Neural progenitor cell (in vitro differentiated cells): ENCODE measurements around the gene AGXT. TPM values are rescaled to one million over a fixed set of nuclear protein-coding genes. Genes with fewer than 3 reads are reported as not detected.
A peak's percentile ranks its signal among the peaks of the same experiment; 100 is the strongest.

Experiments
- DNase-seq: peaks from one replicate; pipeline ENCODE4 v3.0.0-alpha.2; 2016; ENCODE audit warnings: low spot score
- H2AFZ ChIP-seq: fragments of 200-600 bp; sonication (generic); replicated peaks from 2 replicates; pipeline ENCODE4 v1.6.1; 2016; ENCODE audit warnings: antibody characterized with exemption
- H3F3A ChIP-seq: fragments of 200-600 bp; sonication (generic); 2 replicates; pipeline ENCODE4 v1.6.1; 2016; ENCODE audit warnings: antibody characterized with exemption, low read depth
- H3K27ac ChIP-seq: fragments of 200-600 bp; sonication (generic); 2 replicates; pipeline ENCODE4 v1.5.1; 2016; ENCODE audit warnings: mild to moderate bottlenecking
- H3K27me3 ChIP-seq: fragments of 200-600 bp; sonication (generic); 2 replicates; pipeline ENCODE4 v1.6.1; 2016; ENCODE audit warnings: mild to moderate bottlenecking, moderate library complexity
- H3K36me3 ChIP-seq: fragments of 200-600 bp; sonication (generic); 2 replicates; pipeline ENCODE4 v1.5.1; 2016
- H3K4me1 ChIP-seq: fragments of 200-600 bp; sonication (generic); 2 replicates; pipeline ENCODE4 v1.6.1; 2016; ENCODE audit warnings: mixed run types
- H3K4me2 ChIP-seq: fragments of 200-600 bp; sonication (generic); 2 replicates; pipeline ENCODE4 v1.6.1; 2016
- H3K4me3 ChIP-seq: fragments of 200-600 bp; sonication (generic); 2 replicates; pipeline ENCODE4 v1.5.1; 2016
- H3K79me2 ChIP-seq: fragments of 200-600 bp; sonication (generic); 2 replicates; pipeline ENCODE4 v1.6.1; 2016; ENCODE audit warnings: low read depth
- H3K9ac ChIP-seq: fragments of 200-600 bp; sonication (generic); 2 replicates; pipeline ENCODE4 v1.6.1; 2016
- H3K9me3 ChIP-seq: fragments of 200-600 bp; sonication (generic); 2 replicates; pipeline ENCODE4 v1.5.1; 2016; ENCODE audit warnings: low read depth
- H4K20me1 ChIP-seq: fragments of 200-600 bp; sonication (generic); 2 replicates; pipeline ENCODE4 v1.6.1; 2016; ENCODE audit warnings: low read depth
- H3K27ac Mint-ChIP-seq: 3 replicates; pipeline ENCODE4 v1.8.0; 2021; ENCODE audit warnings: mixed read lengths
- H3K27me3 Mint-ChIP-seq: 2 replicates; pipeline ENCODE4 v1.8.0; 2022; ENCODE audit warnings: low read depth, mild to moderate bottlenecking, inconsistent platforms, moderate library complexity, mixed read lengths; ENCODE audit not compliant: insufficient read depth
- H3K36me3 Mint-ChIP-seq: 3 replicates; pipeline ENCODE4 v1.8.0; 2021; ENCODE audit warnings: mixed read lengths
- H3K4me1 Mint-ChIP-seq: 3 replicates; pipeline ENCODE4 v1.8.0; 2021; ENCODE audit warnings: mixed read lengths
- H3K4me3 Mint-ChIP-seq: 3 replicates; pipeline ENCODE4 v1.8.0; 2021; ENCODE audit warnings: mild to moderate bottlenecking, moderate library complexity, mixed read lengths
- H3K9me3 Mint-ChIP-seq: 3 replicates; pipeline ENCODE4 v1.8.0; 2020; ENCODE audit warnings: mixed read lengths
- CTCF ChIP-seq: fragments of 200-600 bp; sonication (generic); IDR thresholded peaks from 2 replicates; pipeline ENCODE4 v1.5.1; 2017; ENCODE audit warnings: antibody characterized with exemption, mild to moderate bottlenecking
- EZH2 ChIP-seq: fragments of 200-600 bp; sonication (generic); IDR thresholded peaks from 2 replicates; pipeline ENCODE4 v1.6.1; 2017; ENCODE audit warnings: antibody characterized with exemption, mild to moderate bottlenecking, moderate library complexity
- EZH2phosphoT487 ChIP-seq: fragments of 200-600 bp; sonication (generic); IDR thresholded peaks from 2 replicates; pipeline ENCODE4 v1.6.1; 2017; ENCODE audit warnings: antibody characterized with exemption
- total RNA-seq: library from RNA; depleted of rRNA; stranded (reverse); fragments of >200 nt; gene quantifications from 2 replicates; pipeline ENCODE4 v1.2.3, GENCODE V29; 2015; ENCODE audit warnings: low replicate concordance

AGXT gene
- total RNA-seq, 1 donor from 2014 or later, result not detected

DNA sequence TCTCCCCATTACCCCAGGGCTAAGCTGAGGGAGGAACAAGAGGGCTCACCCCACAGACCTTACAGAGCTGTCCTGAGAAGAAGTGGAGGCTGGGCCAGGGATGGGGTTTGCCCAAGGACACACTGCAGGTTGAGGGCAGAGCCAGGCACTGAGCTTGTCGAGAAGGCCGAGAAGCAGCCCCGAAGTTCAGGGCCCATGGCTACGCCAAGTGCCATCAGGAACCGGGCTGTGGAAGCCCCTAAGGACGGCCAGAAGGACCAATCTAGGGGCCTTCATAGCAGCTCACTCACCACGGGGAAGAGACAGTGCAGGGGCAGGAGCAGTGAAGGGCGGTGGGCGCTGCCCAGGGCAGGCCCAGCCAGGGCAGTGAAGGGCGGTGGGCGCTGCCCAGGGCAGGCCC is 18.6 kb upstream of the AGXT start:
- Mint-ChIP-seq H3K27me3 (peaks cover 12% of the 10 kb centered on the region), H3K4me3 (no peak overlapping the region), H3K4me1 (peaks cover 19% of the 10 kb centered on the region), H3K36me3 (no peaks in the 10 kb centered on the region), H3K9me3 (peaks cover 12% of the 10 kb centered on the region), H3K27ac (no peak overlapping the region)
- H3K9me3 ChIP-seq, result no peaks in the 10 kb centered on the region
- peaks cover 18% of the 10 kb centered on the region for H3F3A ChIP-seq
- peaks cover 15% of the 10 kb centered on the region for H3K4me1 ChIP-seq
- TF ChIP-seq EZH2phosphoT487 (no peak), EZH2 (no peak), CTCF (no peak)
- no peaks in the 10 kb centered on the region for H3K27me3 ChIP-seq
- peaks cover 5% of the 10 kb centered on the region for H4K20me1 ChIP-seq
- H3K4me3 ChIP-seq, result no peak overlapping the region
- no peak overlapping the region for H2AFZ ChIP-seq
- no peak overlapping the region for H3K27ac ChIP-seq
- H3K4me2 ChIP-seq, result no peak overlapping the region
- H3K9ac ChIP-seq, result no peak overlapping the region
- no peaks in the 10 kb centered on the region for H3K79me2 ChIP-seq
- no peak for DNase-seq
- no peaks in the 10 kb centered on the region for H3K36me3 ChIP-seq

- peaks cover 16% of the 10 kb centered on the region for H3K27me3 Mint-ChIP-seq
- no peaks in the 10 kb centered on the region for H3K27me3 ChIP-seq
- no peaks in the 10 kb centered on the region for H3K36me3 ChIP-seq
- H3K4me1 Mint-ChIP-seq, result peaks cover 19% of the 10 kb centered on the region
- TF ChIP-seq EZH2, result no peak
- no peak for TF ChIP-seq EZH2phosphoT487
- TF ChIP-seq CTCF, result no peak
- no peaks in the 10 kb centered on the region for H3K36me3 Mint-ChIP-seq
- DNase-seq, result no peak
- no peaks in the 10 kb centered on the region for H3K79me2 ChIP-seq
- H3F3A ChIP-seq, result peaks cover 18% of the 10 kb centered on the region
- no peak overlapping the region for H3K9ac ChIP-seq
- no peak overlapping the region for H3K4me2 ChIP-seq
- no peak overlapping the region for H3K4me3 Mint-ChIP-seq
- peaks cover 5% of the 10 kb centered on the region for H4K20me1 ChIP-seq
- no peak overlapping the region for H3K4me3 ChIP-seq
- H3K9me3 Mint-ChIP-seq, result peaks cover 12% of the 10 kb centered on the region
- no peak overlapping the region for H3K27ac ChIP-seq
- peaks cover 15% of the 10 kb centered on the region for H3K4me1 ChIP-seq
- no peak overlapping the region for H3K27ac Mint-ChIP-seq
- no peak overlapping the region for H2AFZ ChIP-seq
- no peaks in the 10 kb centered on the region for H3K9me3 ChIP-seq
These were observed 17.9 kb upstream of the AGXT start for GRCh38 chr2:240850756-240851077.

DNA sequence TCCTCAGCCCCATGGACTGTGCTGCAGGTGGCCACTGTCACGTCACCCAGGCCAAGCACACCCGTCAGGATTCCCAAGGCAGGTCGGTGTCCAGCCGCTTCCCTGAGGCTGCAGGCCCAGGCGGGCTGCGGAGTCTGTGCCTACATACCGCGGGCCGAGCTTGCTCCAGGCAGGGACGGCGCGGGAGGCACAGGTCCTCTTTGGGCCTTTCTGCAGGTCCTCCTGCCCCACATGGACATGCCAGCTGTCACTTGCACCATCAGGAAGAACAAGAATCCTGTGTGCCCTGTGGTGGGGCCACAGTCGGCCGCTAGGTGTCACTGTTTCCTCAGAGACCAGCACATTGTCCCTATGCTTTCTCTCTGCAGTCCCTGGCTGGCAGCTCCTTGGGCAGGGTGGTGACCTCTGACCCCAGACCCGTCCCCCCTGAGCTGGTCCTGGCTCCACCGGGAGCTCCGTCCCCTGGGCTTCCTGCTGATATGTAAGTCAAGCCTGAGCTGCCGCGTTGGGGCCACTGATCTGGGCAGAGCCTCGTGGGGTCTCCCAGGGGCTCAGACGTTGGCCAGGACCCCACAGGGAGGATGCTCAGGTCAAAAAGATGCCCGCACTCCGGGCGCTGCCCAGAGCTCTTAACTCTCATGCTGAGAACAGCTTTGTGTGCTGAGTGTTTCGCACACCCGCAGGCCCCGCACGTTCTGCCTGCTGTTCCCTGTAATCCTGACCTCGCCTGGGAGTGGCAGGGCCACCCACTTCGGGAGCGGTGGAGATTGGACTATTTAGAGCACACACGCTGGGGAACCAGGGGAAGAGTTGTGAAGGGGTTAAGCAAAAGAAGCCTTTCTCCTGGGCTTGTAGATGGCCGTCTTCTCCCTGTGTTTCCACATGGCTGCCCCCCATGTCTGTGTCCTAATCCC is 17.3 kb upstream of the AGXT start:
- no peak overlapping the region for H3K27ac ChIP-seq
- H3K36me3 ChIP-seq, result no peaks in the 10 kb centered on the region
- no peaks in the 10 kb centered on the region for H3K9me3 ChIP-seq
- Mint-ChIP-seq H3K36me3 (no peaks in the 10 kb centered on the region), H3K4me3 (no peak overlapping the region), H3K27me3 (peaks cover 13% of the 10 kb centered on the region), H3K27ac (no peak overlapping the region), H3K4me1 (peaks cover 19% of the 10 kb centered on the region), H3K9me3 (peaks cover 12% of the 10 kb centered on the region)
- no peaks in the 10 kb centered on the region for H3K27me3 ChIP-seq
- H3K4me3 ChIP-seq, result no peak overlapping the region
- H4K20me1 ChIP-seq, result peaks cover 5% of the 10 kb centered on the region
- H3K4me1 ChIP-seq, result peaks cover 15% of the 10 kb centered on the region
- H3F3A ChIP-seq, result peaks cover 18% of the 10 kb centered on the region
- TF ChIP-seq EZH2phosphoT487, result no peak
- peak; percentile 94 for TF ChIP-seq CTCF
- H2AFZ ChIP-seq, result no peak overlapping the region
- no peak overlapping the region for H3K9ac ChIP-seq
- peak; percentile 94 for DNase-seq
- H3K4me2 ChIP-seq, result peak overlapping the region; percentile 46
- H3K79me2 ChIP-seq, result no peaks in the 10 kb centered on the region
